K562 (cell line): Measurements from ENCODE around the gene GPRIN2. TPM values are rescaled to one million over a fixed set of nuclear protein-coding genes. Genes with fewer than 3 reads are reported as not detected.

Experiments
- ATAC-seq: fragments of 200-7000 bp; cut with Tn5 transposase; 3 replicates; pipeline ENCODE4 v1.9.1; 2020; ENCODE audit warnings: moderate library complexity
- BruUV-seq: library from RNA; stranded (reverse); fragments of 400-500 nt; replicated peaks from 2 replicates; lab custom pipeline; 2021; lab: Mats Ljungman, UMichigan
- CTCF ChIA-PET: fragments of 300-600 bp; formaldehyde crosslinking; extraction: SDS; loops from one replicate; lab custom pipeline; 2021; ENCODE audit warnings: low intra/inter-chr PET ratio; lab: Yijun Ruan, JAX
- POLR2A ChIA-PET: fragments of 300-600, 350-650 bp; sonication (Branson Sonifier 250); formaldehyde crosslinking; extraction: SDS; loops from one replicate; lab custom pipeline; 2021; ENCODE audit warnings: antibody characterized with exemption, inconsistent platforms; lab: Yijun Ruan, JAX
- DNase-seq, 4 experiments: peaks; one replicate each; pipeline versions ENCODE4 v3.0.0 to v3.0.0-alpha.2; 2011 to 2018; ENCODE audit warnings: low spot score in 3 of 4, mixed read lengths in 3 of 4; ENCODE audit errors: extremely low read depth in 1 of 4
- FAIRE-seq: peaks from 2 replicates; lab custom pipeline; 2011; peaks lifted over from hg19 to GRCh38; lab: Jason Lieb, UNC
- H2AFZ ChIP-seq: 2 replicates; pipeline ENCODE4 v1.6.0; 2011; ENCODE audit warnings: low read depth, low read length, control low read depth, inconsistent platforms
- H3K27ac ChIP-seq: fragments of 200-600 bp; 3 replicates; pipeline ENCODE4 v1.8.0; 2011; ENCODE audit warnings: low read depth, mild to moderate bottlenecking, control low read depth, inconsistent platforms, low read length, moderate library complexity, mixed read lengths; ENCODE audit errors: extremely low read depth
- H3K27me3 ChIP-seq, 2 experiments: fragments of 300-600 bp in 1 of 2; 2 replicates in 1 of 2; 3 replicates in 1 of 2; pipeline versions ENCODE4 v1.6.0 to v1.8.0; 2011; ENCODE audit warnings: inconsistent platforms in 2 of 2, low read length in 2 of 2, mild to moderate bottlenecking in 1 of 2, mixed read lengths in 1 of 2, moderate library complexity in 1 of 2; ENCODE audit not compliant: control insufficient read depth in 2 of 2, insufficient read depth in 2 of 2
- H3K36me3 ChIP-seq: fragments of 300-600 bp; 3 replicates; pipeline ENCODE4 v1.8.0; 2011; ENCODE audit warnings: mild to moderate bottlenecking, low read length, inconsistent platforms; ENCODE audit not compliant: control insufficient read depth, insufficient read depth
- H3K4me1 ChIP-seq, 2 experiments: fragments of 200-600 bp in 1 of 2; replicated peaks in 1 of 2; 2 replicates in 1 of 2; 3 replicates in 1 of 2; pipeline versions ENCODE4 v1.5.1 to v1.8.0; 2011; ENCODE audit warnings: inconsistent platforms in 2 of 2, low read length in 2 of 2, mild to moderate bottlenecking in 1 of 2, mixed read lengths in 1 of 2, moderate library complexity in 1 of 2; ENCODE audit not compliant: control insufficient read depth in 2 of 2, insufficient read depth in 2 of 2
- H3K4me2 ChIP-seq: 2 replicates; pipeline ENCODE4 v1.6.1; 2011; ENCODE audit warnings: low read length, control low read depth, inconsistent platforms, mixed read lengths; ENCODE audit not compliant: insufficient read depth
- H3K4me3 ChIP-seq: fragments of 200-600 bp; sonication (generic), shearing (Covaris generic); 2 replicates; pipeline ENCODE4 v1.5.1; 2016; ENCODE audit warnings: control low read depth, inconsistent platforms
- H3K79me2 ChIP-seq: fragments of 200-600 bp; 3 replicates; pipeline ENCODE4 v1.8.0; 2011; ENCODE audit warnings: low read length, inconsistent platforms; ENCODE audit not compliant: control insufficient read depth, insufficient read depth
- H3K9ac ChIP-seq, 2 experiments: 2 replicates each; pipeline versions ENCODE4 v1.6.0 to v1.6.1; 2011; ENCODE audit warnings: low read depth in 2 of 2, low read length in 2 of 2, control low read depth in 1 of 2, inconsistent platforms in 1 of 2, mild to moderate bottlenecking in 1 of 2, mixed read lengths in 1 of 2; ENCODE audit not compliant: insufficient read depth in 1 of 2
- H3K9me1 ChIP-seq: one replicate; pipeline ENCODE4 v1.6.0; 2011; ENCODE audit warnings: inconsistent platforms, mild to moderate bottlenecking, low read length, moderate library complexity; ENCODE audit not compliant: control insufficient read depth, insufficient read depth
- H3K9me3 ChIP-seq: replicated peaks from 2 replicates; pipeline ENCODE4 v1.5.1; 2011; ENCODE audit warnings: low read depth, low read length, inconsistent platforms; ENCODE audit not compliant: control insufficient read depth, insufficient read depth
- H4K20me1 ChIP-seq: replicated peaks from 2 replicates; pipeline ENCODE4 v1.6.1; 2011; ENCODE audit warnings: low read length, inconsistent platforms, mixed read lengths; ENCODE audit not compliant: control insufficient read depth, insufficient read depth
- GATAD2A ChIP-seq: fragments of 450-650 bp; IDR thresholded peaks from 2 replicates; pipeline ENCODE4 v1.6.1; 2017
- RBM39 ChIP-seq: fragments of 200-400 bp; formaldehyde crosslinking; optimal IDR thresholded peaks from 2 replicates; pipeline ENCODE3; 2018; ENCODE audit warnings: low read depth, low read length
- SMARCE1 ChIP-seq: fragments of 450-650 bp; IDR thresholded peaks from 2 replicates; pipeline ENCODE4 v1.7.1; 2016; ENCODE audit warnings: mild to moderate bottlenecking
- TEAD1 ChIP-seq, 2 experiments: fragments of 450-650 bp in 1 of 2; sonication (generic) in 1 of 2; formaldehyde crosslinking; IDR thresholded peaks; 2 replicates each; pipeline versions ENCODE4 v1.4.0 to v1.8.0; 2020 to 2022; ENCODE audit warnings: mild to moderate bottlenecking in 2 of 2, missing genetic modification reagents in 1 of 2
- ZBED1 ChIP-seq: IDR thresholded peaks from 2 replicates; pipeline ENCODE4 v1.6.1; 2014
- ZKSCAN8 ChIP-seq: fragments of 200-800 bp; sonication (Bioruptor generic); IDR thresholded peaks from 2 replicates; pipeline ENCODE4 v1.6.1; 2016; ENCODE audit warnings: missing genetic modification characterization, missing compliant biosample characterization
- ZNF197 ChIP-seq: fragments of 200-800 bp; sonication (Bioruptor generic); IDR thresholded peaks from 2 replicates; pipeline ENCODE4 v1.6.1; 2016; ENCODE audit warnings: low read depth, missing genetic modification characterization, missing compliant biosample characterization
- ZNF695 ChIP-seq: fragments of 450-650 bp; formaldehyde crosslinking; IDR thresholded peaks from 2 replicates; pipeline ENCODE4 v1.4.0; 2020; ENCODE audit warnings: mild to moderate bottlenecking, moderate library complexity
- ZNF764 ChIP-seq: fragments of 250-450 bp; sonication (Bioruptor Pico); IDR thresholded peaks from 2 replicates; pipeline ENCODE4 v1.4.0; 2020; ENCODE audit warnings: low read depth, mild to moderate bottlenecking, moderate library complexity
- WGBS: fragments of 100-300 bp; shearing (Covaris generic); methylation state at CpG from one replicate; pipeline ENCODE4 v1.1.6; 2016; ENCODE audit warnings: low coverage, mixed read lengths; ENCODE audit not compliant: insufficient coverage; ENCODE audit errors: missing lambda C conversion rate; 5-methylcytosine and 5-hydroxymethylcytosine counted together
- in situ Hi-C: fragments of 300-500 bp; cut with MboI; formaldehyde crosslinking; loops from 4 replicates; pipeline ENCODE4 v1.15.0; 2018; ENCODE audit warnings: inconsistent platforms, mixed read lengths
- intact Hi-C: fragments of 100-400 bp; cut with micrococcal nuclease; formaldehyde crosslinking; loops from 2 replicates; pipeline ENCODE4 v1.14.2; 2022
- polyA plus RNA-seq, 8 experiments: library from polyadenylated mRNA; depleted of rRNA in 4 of 8; stranded (reverse) in 5 of 8; unstranded in 3 of 8; fragments of >200 nt; fragmentation: Nextera tagmentation in 2 of 8; fragmentation: Illumina TruSeq in 1 of 8; extraction: Ambion mirVana in 2 of 8; extraction: Trizol in 1 of 8; gene quantifications; 2 replicates each; pipeline versions ENCODE4 v1.2.1 to v1.2.3, GENCODE V29; 2011 to 2014; ENCODE audit warnings: inconsistent platforms in 1 of 8, missing spikeins in 1 of 8
- total RNA-seq, 7 experiments: library from RNA; depleted of rRNA in 6 of 7; stranded (reverse); fragments of >200 nt in 6 of 7; fragmentation: Illumina TruSeq in 2 of 7; extraction: Trizol in 2 of 7; gene quantifications; 2 replicates each; pipeline versions ENCODE4 v1.2.1 to v1.2.3, GENCODE V29; 2011 to 2021; ENCODE audit warnings: low replicate concordance in 1 of 7
- TF ChIP-seq, protein P1 (sequence below): fragments of 250-450 bp; sonication (Bioruptor Pico); IDR thresholded peaks from 2 replicates; pipeline ENCODE4 v1.4.0; 2020
- TF ChIP-seq, protein P2 (sequence below): sonication (generic); formaldehyde crosslinking; IDR thresholded peaks from 2 replicates; pipeline ENCODE4 v1.8.0; 2023; ENCODE audit warnings: missing genetic modification reagents, mild to moderate bottlenecking, borderline replicate concordance

Gene GPRIN2
- total and polyA plus RNA-seq, 9 of the 15 experiments (the other 6 are each of a cell fraction or from before 2014, with no cell fraction given), result not detected

DNA sequence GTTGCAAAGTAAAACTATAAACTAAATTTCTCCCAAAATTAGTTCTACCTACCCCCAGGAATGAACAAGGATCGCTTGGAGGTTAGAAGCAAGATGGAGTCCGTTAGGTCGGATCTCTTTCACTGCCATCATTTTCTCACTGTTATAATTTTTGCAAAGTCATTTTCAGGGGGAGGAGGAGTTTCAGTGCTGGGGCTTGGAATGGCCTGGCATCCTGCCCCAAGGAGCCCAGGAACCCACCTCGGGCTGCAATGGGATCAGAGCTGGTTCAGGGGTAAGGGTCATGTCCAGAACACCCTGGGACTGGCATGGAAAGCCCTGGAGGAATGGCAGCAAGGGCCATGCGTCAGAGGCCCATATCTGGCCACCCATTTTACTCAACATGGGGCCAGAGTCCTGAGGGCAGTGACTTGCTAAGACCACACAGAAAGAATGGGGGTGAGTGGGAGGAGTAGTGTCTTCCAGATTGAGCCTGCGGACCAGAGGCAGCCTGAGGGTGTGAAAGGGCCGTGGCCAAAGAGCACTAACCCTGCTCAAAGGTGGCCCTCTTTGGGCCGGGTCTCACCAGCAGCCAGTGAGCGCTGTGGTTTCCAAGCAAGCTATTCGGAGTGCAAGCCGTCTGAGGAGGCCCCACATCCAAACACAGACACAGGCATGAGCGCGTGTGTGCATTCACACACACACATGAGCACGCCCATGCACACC lies 31.8 kb downstream of the GPRIN2 start:
- H3K4me1 ChIP-seq, result peaks cover 12 to 15% of the 10 kb centered on the region in 2 experiments; a peak in 4 of 5 replicates
- BruUV-seq, result no TSS peak
- peak overlapping the region; percentile 37; the same call in 1 of the 2 replicates for H3K4me2 ChIP-seq
- H3K36me3 ChIP-seq, result no peaks in the 10 kb centered on the region
- CTCF ChIA-PET, result no interaction called here
- in situ Hi-C loops (loop anchor here (5.0 kb wide), 1 partner anchor 1353 kb away; no protein-coding TSS in a partner anchor), intact Hi-C loops (no loop called here)
- ATAC-seq (peak; percentile 71), FAIRE-seq (peak; percentile 51), DNase-seq (peak in 2 of 4 experiments; percentile 45 to 70)
- 0 out of 4 replicates have a peak overlapping the region, but pooled peaks of 1 of the 2 experiments have one; percentile 4 for H3K9ac ChIP-seq
- peaks cover 17 to 49% of the 10 kb centered on the region in 2 experiments; a peak in 4 of 5 replicates for H3K27me3 ChIP-seq
- 0 out of 2 replicates have a peak, but pooled peaks cover 6% of the 10 kb centered on the region for H3K9me3 ChIP-seq
- POLR2A ChIA-PET, result interaction anchor here (0.7 kb wide), 1 partner anchor 9 kb away, joined by 3 read pairs; no protein-coding TSS in a partner anchor
- 35% methylated on average over 14 of the region's 14 CpGs for WGBS
- no peak overlapping the region for H3K4me3 ChIP-seq
- peak overlapping the region; percentile 89 for H2AFZ ChIP-seq
- no peaks in the 10 kb centered on the region; the same call in none of the 2 replicates for H4K20me1 ChIP-seq
- H3K79me2 ChIP-seq, result no peaks in the 10 kb centered on the region
- H3K9me1 ChIP-seq, result no peaks in the 10 kb centered on the region
- H3K27ac ChIP-seq, result peak overlapping the region; percentile 42; the same call in 2 of the 3 replicates
- TF ChIP-seq ZNF695 (CRISPR knock-in tag) (no peak), ZBED1 (no peak), ZKSCAN8 (0 out of 2 replicates have a peak, but pooled peaks have one; percentile 81), ZNF197 (CRISPR knock-in tag) (peak; percentile 81; the same call in 1 of the 2 replicates), ZNF764 (CRISPR knock-in tag) (no peak), RBM39 (peak; percentile 15), SMARCE1 (no peak; the same call in 1 of the 2 replicates), TEAD1 (CRISPR knock-in tag; IDR thresholded peaks at IDR 0.05) (peak in 1 of 2 experiments; percentile 34; a peak in 1 of 4 replicates), GATAD2A (0 out of 2 replicates have a peak, but pooled peaks have one; percentile 15)
- TF ChIP-seq, protein P1, sequence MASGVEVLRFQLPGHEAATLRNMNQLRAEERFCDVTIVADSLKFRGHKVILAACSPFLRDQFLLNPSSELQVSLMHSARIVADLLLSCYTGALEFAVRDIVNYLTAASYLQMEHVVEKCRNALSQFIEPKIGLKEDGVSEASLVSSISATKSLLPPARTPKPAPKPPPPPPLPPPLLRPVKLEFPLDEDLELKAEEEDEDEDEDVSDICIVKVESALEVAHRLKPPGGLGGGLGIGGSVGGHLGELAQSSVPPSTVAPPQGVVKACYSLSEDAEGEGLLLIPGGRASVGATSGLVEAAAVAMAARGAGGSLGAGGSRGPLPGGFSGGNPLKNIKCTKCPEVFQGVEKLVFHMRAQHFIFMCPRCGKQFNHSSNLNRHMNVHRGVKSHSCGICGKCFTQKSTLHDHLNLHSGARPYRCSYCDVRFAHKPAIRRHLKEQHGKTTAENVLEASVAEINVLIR (CRISPR knock-in tag), result no peak
- TF ChIP-seq, protein P2, sequence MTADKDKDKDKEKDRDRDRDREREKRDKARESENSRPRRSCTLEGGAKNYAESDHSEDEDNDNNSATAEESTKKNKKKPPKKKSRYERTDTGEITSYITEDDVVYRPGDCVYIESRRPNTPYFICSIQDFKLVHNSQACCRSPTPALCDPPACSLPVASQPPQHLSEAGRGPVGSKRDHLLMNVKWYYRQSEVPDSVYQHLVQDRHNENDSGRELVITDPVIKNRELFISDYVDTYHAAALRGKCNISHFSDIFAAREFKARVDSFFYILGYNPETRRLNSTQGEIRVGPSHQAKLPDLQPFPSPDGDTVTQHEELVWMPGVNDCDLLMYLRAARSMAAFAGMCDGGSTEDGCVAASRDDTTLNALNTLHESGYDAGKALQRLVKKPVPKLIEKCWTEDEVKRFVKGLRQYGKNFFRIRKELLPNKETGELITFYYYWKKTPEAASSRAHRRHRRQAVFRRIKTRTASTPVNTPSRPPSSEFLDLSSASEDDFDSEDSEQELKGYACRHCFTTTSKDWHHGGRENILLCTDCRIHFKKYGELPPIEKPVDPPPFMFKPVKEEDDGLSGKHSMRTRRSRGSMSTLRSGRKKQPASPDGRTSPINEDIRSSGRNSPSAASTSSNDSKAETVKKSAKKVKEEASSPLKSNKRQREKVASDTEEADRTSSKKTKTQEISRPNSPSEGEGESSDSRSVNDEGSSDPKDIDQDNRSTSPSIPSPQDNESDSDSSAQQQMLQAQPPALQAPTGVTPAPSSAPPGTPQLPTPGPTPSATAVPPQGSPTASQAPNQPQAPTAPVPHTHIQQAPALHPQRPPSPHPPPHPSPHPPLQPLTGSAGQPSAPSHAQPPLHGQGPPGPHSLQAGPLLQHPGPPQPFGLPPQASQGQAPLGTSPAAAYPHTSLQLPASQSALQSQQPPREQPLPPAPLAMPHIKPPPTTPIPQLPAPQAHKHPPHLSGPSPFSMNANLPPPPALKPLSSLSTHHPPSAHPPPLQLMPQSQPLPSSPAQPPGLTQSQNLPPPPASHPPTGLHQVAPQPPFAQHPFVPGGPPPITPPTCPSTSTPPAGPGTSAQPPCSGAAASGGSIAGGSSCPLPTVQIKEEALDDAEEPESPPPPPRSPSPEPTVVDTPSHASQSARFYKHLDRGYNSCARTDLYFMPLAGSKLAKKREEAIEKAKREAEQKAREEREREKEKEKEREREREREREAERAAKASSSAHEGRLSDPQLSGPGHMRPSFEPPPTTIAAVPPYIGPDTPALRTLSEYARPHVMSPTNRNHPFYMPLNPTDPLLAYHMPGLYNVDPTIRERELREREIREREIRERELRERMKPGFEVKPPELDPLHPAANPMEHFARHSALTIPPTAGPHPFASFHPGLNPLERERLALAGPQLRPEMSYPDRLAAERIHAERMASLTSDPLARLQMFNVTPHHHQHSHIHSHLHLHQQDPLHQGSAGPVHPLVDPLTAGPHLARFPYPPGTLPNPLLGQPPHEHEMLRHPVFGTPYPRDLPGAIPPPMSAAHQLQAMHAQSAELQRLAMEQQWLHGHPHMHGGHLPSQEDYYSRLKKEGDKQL (CRISPR knock-in tag), result no peak
